H1 (cell line): Measurements from ENCODE around the gene ACKR1. TPM values are rescaled to one million over a fixed set of nuclear protein-coding genes. Genes with fewer than 3 reads are reported as not detected.

Experiments used
- CTCF ChIA-PET: fragments of 300-600 bp; sonication (Branson Sonifier 250); formaldehyde crosslinking; loops from one replicate; lab custom pipeline; 2021; ENCODE audit not compliant: partially characterized antibody; lab: Charles Lee
- POLR2A ChIA-PET: fragments of 300-600 bp; sonication (Branson Sonifier 250); formaldehyde crosslinking; loops from one replicate; lab custom pipeline; 2021; ENCODE audit warnings: inconsistent platforms; ENCODE audit not compliant: partially characterized antibody; lab: Charles Lee
- DNase-seq, 2 experiments: peaks; one replicate each; pipeline versions ENCODE4 v3.0.0 to v3.0.0-alpha.2; 2010 to 2022; ENCODE audit warnings: low spot score in 2 of 2, low read depth in 1 of 2, mixed read lengths in 1 of 2
- FAIRE-seq: peaks from 2 replicates; lab custom pipeline; 2011; peaks lifted over from hg19 to GRCh38; lab: Jason Lieb, UNC
- H2AFZ ChIP-seq: 2 replicates; pipeline ENCODE4 v1.8.1; 2012; ENCODE audit warnings: low read length, inconsistent platforms
- H2AK5ac ChIP-seq: 2 replicates; pipeline ENCODE4 v1.6.1; 2013; ENCODE audit warnings: low read depth, low read length
- H2BK120ac ChIP-seq: replicated peaks from 2 replicates; pipeline ENCODE3; 2013; ENCODE audit warnings: low read depth, low read length, inconsistent platforms
- H2BK12ac ChIP-seq: 2 replicates; pipeline ENCODE4 v1.6.1; 2013; ENCODE audit warnings: low read depth, low read length
- H2BK15ac ChIP-seq: 2 replicates; pipeline ENCODE4 v1.6.1; 2013; ENCODE audit warnings: low read length
- H2BK20ac ChIP-seq: 2 replicates; pipeline ENCODE4 v1.6.1; 2013; ENCODE audit warnings: low read length
- H2BK5ac ChIP-seq: 2 replicates; pipeline ENCODE4 v1.6.1; 2013; ENCODE audit warnings: low read depth, low read length
- H3K14ac ChIP-seq: 2 replicates; pipeline ENCODE4 v1.6.1; 2013; ENCODE audit warnings: inconsistent platforms; ENCODE audit not compliant: insufficient read length
- H3K18ac ChIP-seq: 2 replicates; pipeline ENCODE4 v1.6.1; 2013; ENCODE audit warnings: low read length; ENCODE audit errors: extremely low read depth
- H3K23ac ChIP-seq: 2 replicates; pipeline ENCODE4 v1.6.1; 2013; ENCODE audit warnings: inconsistent platforms; ENCODE audit not compliant: insufficient read length
- H3K23me2 ChIP-seq: 2 replicates; pipeline ENCODE4 v1.6.1; 2013; ENCODE audit warnings: low read depth, low read length
- H3K27ac ChIP-seq: 2 replicates; pipeline ENCODE4 v1.6.1; 2011; ENCODE audit warnings: low read depth, low read length, inconsistent platforms
- H3K27me3 ChIP-seq, 4 experiments: replicated peaks in 1 of 4; 1 replicate in 1 of 4; 2 replicates in 3 of 4; pipeline versions ENCODE4 v1.6.1 to v1.8.1; 2011 to 2013; ENCODE audit warnings: low read length in 3 of 4, mild to moderate bottlenecking in 3 of 4, inconsistent platforms in 2 of 4, mixed read lengths in 2 of 4, moderate library complexity in 1 of 4; ENCODE audit not compliant: control insufficient read depth in 3 of 4, insufficient read depth in 3 of 4; ENCODE audit errors: extremely low read depth in 1 of 4
- H3K36me3 ChIP-seq, 4 experiments: 2 replicates each; pipeline versions ENCODE4 v1.6.1 to v1.8.1; 2011 to 2013; ENCODE audit warnings: mild to moderate bottlenecking in 4 of 4, low read length in 3 of 4, moderate library complexity in 2 of 4, control low read depth in 1 of 4, inconsistent platforms in 1 of 4; ENCODE audit not compliant: insufficient read depth in 4 of 4, control insufficient read depth in 2 of 4
- H3K4ac ChIP-seq: replicated peaks from 2 replicates; pipeline ENCODE3; 2013; ENCODE audit warnings: low read length, low read depth, mixed read lengths, inconsistent platforms; ENCODE audit not compliant: insufficient read length
- H3K4me1 ChIP-seq, 4 experiments: replicated peaks in 1 of 4; 1 replicate in 1 of 4; 2 replicates in 3 of 4; pipeline versions ENCODE4 v1.6.1 to v1.8.1; 2011 to 2013; ENCODE audit warnings: low read length in 3 of 4, inconsistent platforms in 2 of 4, mixed read lengths in 1 of 4; ENCODE audit not compliant: insufficient read depth in 4 of 4, control insufficient read depth in 3 of 4
- H3K4me2 ChIP-seq, 2 experiments: 2 replicates each; pipeline versions ENCODE4 v1.6.1 to v1.8.1; 2011 to 2013; ENCODE audit warnings: low read depth in 2 of 2, low read length in 2 of 2, control low read depth in 1 of 2, inconsistent platforms in 1 of 2, mild to moderate bottlenecking in 1 of 2; ENCODE audit not compliant: insufficient read depth in 1 of 2
- H3K4me3 ChIP-seq, 4 experiments: fragments of 200-600, 300-600 bp in 1 of 4; sonication (generic), shearing (Covaris generic), sonication (Bioruptor Twin) in 1 of 4; 2 replicates each; pipeline versions ENCODE4 v1.5.1 to v1.8.1; 2011 to 2016; ENCODE audit warnings: low read length in 4 of 4, low read depth in 3 of 4, control low read depth in 2 of 4, inconsistent platforms in 2 of 4, mild to moderate bottlenecking in 2 of 4, mixed read lengths in 1 of 4, moderate library complexity in 1 of 4; ENCODE audit not compliant: insufficient read depth in 2 of 4; ENCODE audit errors: extremely low read depth in 1 of 4
- H3K56ac ChIP-seq: replicated peaks from 2 replicates; pipeline ENCODE3; 2013; ENCODE audit warnings: low read depth, mild to moderate bottlenecking, mixed read lengths, low read length, inconsistent platforms; ENCODE audit not compliant: insufficient read length
- H3K79me1 ChIP-seq: 2 replicates; pipeline ENCODE4 v1.6.1; 2013; ENCODE audit warnings: low read depth, low read length, control low read depth
- H3K79me2 ChIP-seq, 2 experiments: 2 replicates each; pipeline versions ENCODE4 v1.6.1 to v1.8.1; 2012 to 2013; ENCODE audit warnings: low read length in 2 of 2, mild to moderate bottlenecking in 2 of 2, inconsistent platforms in 1 of 2; ENCODE audit not compliant: insufficient read depth in 2 of 2, control insufficient read depth in 1 of 2
- H3K9ac ChIP-seq, 4 experiments: replicated peaks in 1 of 4; 1 replicate in 1 of 4; 2 replicates in 3 of 4; pipeline versions ENCODE4 v1.6.1 to v1.8.1; 2011 to 2013; ENCODE audit warnings: low read depth in 3 of 4, low read length in 3 of 4, control low read depth in 2 of 4, mild to moderate bottlenecking in 2 of 4, moderate library complexity in 2 of 4, inconsistent platforms in 1 of 4; ENCODE audit errors: extremely low read depth in 1 of 4
- H3K9me3 ChIP-seq, 2 experiments: 2 replicates each; pipeline versions ENCODE4 v1.6.1 to v1.8.1; 2012 to 2013; ENCODE audit warnings: mild to moderate bottlenecking in 2 of 2, moderate library complexity in 2 of 2, control low read depth in 1 of 2, inconsistent platforms in 1 of 2, low read depth in 1 of 2, low read length in 1 of 2, mixed read lengths in 1 of 2; ENCODE audit not compliant: insufficient read depth in 2 of 2
- H4K20me1 ChIP-seq, 2 experiments: replicated peaks in 1 of 2; 2 replicates each; pipeline versions ENCODE3 to v1.8.1; 2011 to 2013; ENCODE audit warnings: inconsistent platforms in 2 of 2, low read length in 2 of 2, mild to moderate bottlenecking in 1 of 2; ENCODE audit not compliant: insufficient read depth in 2 of 2, control insufficient read depth in 1 of 2
- H4K5ac ChIP-seq: 2 replicates; pipeline ENCODE4 v1.6.1; 2013; ENCODE audit warnings: low read length, low read depth, mixed read lengths, inconsistent platforms; ENCODE audit not compliant: insufficient read length
- H4K8ac ChIP-seq: 2 replicates; pipeline ENCODE4 v1.8.0; 2013; ENCODE audit warnings: mild to moderate bottlenecking, moderate library complexity, low read length, inconsistent platforms; ENCODE audit not compliant: insufficient read depth; ENCODE audit errors: extremely low read depth
- H4K91ac ChIP-seq: replicated peaks from 2 replicates; pipeline ENCODE3; 2013; ENCODE audit warnings: low read length, mixed read lengths, inconsistent platforms; ENCODE audit not compliant: insufficient read length
- BCL11A ChIP-seq, 2 experiments: IDR thresholded peaks; one replicate each; pipeline ENCODE4 v1.6.1; 2011; ENCODE audit warnings: low read depth in 2 of 2, low read length in 2 of 2, mild to moderate bottlenecking in 2 of 2
- CBX8 ChIP-seq: fragments of 300-800, 300-1000 bp; sonication (generic); IDR thresholded peaks from 2 replicates; pipeline ENCODE4 v1.7.1; 2016; ENCODE audit warnings: low read depth, low read length, borderline replicate concordance
- RNF2 ChIP-seq: fragments of 200-900, 300-1000 bp; sonication (generic); IDR thresholded peaks from 2 replicates; pipeline ENCODE4 v1.7.1; 2016; ENCODE audit warnings: borderline replicate concordance, low read depth, mild to moderate bottlenecking, antibody characterized with exemption, low read length; ENCODE audit not compliant: poor library complexity, severe bottlenecking; ENCODE audit errors: missing control alignments
- SIRT6 ChIP-seq: IDR thresholded peaks from one replicate; pipeline ENCODE4 v1.7.1; 2012; ENCODE audit warnings: low read length, inconsistent platforms
- SUZ12 ChIP-seq: fragments of 200-600 bp; sonication (generic); IDR thresholded peaks from 2 replicates; pipeline ENCODE4 v1.6.1; 2012; ENCODE audit warnings: mild to moderate bottlenecking, inconsistent platforms, low read length, moderate library complexity, mixed read lengths
- TCF12 ChIP-seq: IDR thresholded peaks from 2 replicates; pipeline ENCODE4 v1.6.1; 2011; ENCODE audit warnings: low read depth, mild to moderate bottlenecking, low read length
- WGBS, 2 experiments: shearing (Covaris generic) in 1 of 2; methylation state at CpG; one replicate each; pipeline versions ENCODE4 v1.1.6 to v1.1.7; 2013 to 2015; ENCODE audit warnings: low lambda C conversion rate in 2 of 2, mixed read lengths in 2 of 2, inconsistent platforms in 1 of 2, low coverage in 1 of 2, missing lambda C conversion rate in 1 of 2; ENCODE audit not compliant: insufficient replicate concordance in 2 of 2, insufficient coverage in 1 of 2, insufficient read length in 1 of 2; ENCODE audit errors: extremely low coverage in 1 of 2, missing lambda C conversion rate in 1 of 2; 5-methylcytosine and 5-hydroxymethylcytosine counted together
- polyA plus RNA-seq, 7 experiments: library from polyadenylated mRNA; depleted of rRNA in 3 of 7; stranded (reverse) in 5 of 7; unstranded in 2 of 7; fragments of >200 nt in 5 of 7; fragments of 200-250 nt in 2 of 7; gene quantifications; 1 replicate in 5 of 7; 2 replicates in 1 of 7; 4 replicates in 1 of 7; pipeline versions ENCODE4 v1.2.1 to v1.2.3, GENCODE V29; 2011 to 2013; ENCODE audit warnings: missing spikeins in 2 of 7, mixed read lengths in 2 of 7
- total RNA-seq: library from RNA; stranded (reverse); fragmentation: NEBNext Ultra II Directional; extraction: Animal tissue kit (Norgen Biotek cat#: 25700); gene quantifications from 2 replicates; pipeline ENCODE4 v1.2.1, GENCODE V29; 2021

The ACKR1 gene
- total and polyA plus RNA-seq, 2 of the 8 experiments (the other 6 are each of a cell fraction or from before 2014, with no cell fraction given), result 0.61 to 1.00 TPM

DNA sequence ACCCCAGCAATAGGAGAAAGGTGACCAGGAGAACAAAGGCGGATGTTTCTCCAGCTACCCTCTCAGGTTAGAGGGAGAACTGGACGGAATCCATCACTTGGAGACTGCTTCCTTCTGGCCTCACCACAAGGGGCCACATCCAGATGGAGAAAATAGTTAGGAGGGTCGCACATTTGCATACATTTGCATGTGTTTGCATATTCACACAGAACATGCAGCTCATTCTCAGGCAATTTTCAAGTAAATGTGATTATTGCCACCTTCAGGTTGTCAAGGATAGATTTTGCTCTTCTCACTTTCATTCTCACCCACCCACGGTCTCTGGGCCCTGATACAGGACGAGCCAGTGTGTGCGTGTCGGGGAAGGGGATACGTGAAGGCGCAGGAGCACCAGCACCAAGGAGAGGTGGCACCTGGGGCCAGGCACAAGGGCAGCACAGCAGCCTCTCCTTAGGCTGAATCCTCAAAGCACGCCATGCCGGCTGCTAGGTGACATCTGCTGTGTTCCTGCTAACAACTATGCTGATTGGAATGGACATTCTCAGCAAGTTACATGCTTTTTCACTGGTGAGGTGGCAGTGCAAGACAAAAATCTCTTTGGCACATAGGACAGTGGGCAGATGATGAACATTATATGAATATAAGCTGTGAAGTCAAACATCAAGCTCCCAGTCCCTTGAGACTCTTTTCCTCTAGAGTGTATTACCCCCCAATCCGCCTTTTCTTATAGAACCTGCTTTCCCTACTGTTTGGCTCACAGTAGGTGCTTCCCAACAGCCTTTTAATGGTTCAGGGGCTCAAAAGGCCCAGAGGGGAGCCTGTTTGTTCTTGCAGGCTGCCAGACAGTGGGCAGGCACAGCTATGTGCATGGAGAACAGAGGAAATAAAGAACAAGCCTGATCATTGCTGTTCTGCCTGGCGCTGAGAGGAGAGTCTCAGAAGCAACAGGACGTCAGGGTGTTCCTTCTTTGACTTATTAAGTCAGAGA lies 14.3 kb downstream of the ACKR1 start:
- CTCF ChIA-PET, result interaction anchor here (0.6 to 26.6 kb wide), 14 partner anchors 9 to 674 kb away, joined by 3 to 660 read pairs (median 4); partner anchors contain the start of genes ACKR1 and CADM3
- H3K4me2 ChIP-seq, result peak overlapping the region; percentile 62 to 63
- H3K36me3 ChIP-seq, result no peaks in the 10 kb centered on the region
- no peak overlapping the region for H3K14ac ChIP-seq
- H3K4me3 ChIP-seq, result peak overlapping the region in 1 of 4 experiments; percentile 8; a peak in 3 of 8 replicates
- 0 out of 2 replicates have a peak overlapping the region, but pooled peaks have one; percentile 82 for H2BK5ac ChIP-seq
- FAIRE-seq, result peak; percentile 73
- no peaks in the 10 kb centered on the region for H3K79me2 ChIP-seq
- no peak overlapping the region for H3K9ac ChIP-seq
- DNase-seq, result no peak
- H3K23me2 ChIP-seq, result no peaks in the 10 kb centered on the region
- peak overlapping the region; percentile 76; the same call in 1 of the 2 replicates for H2BK15ac ChIP-seq
- peak overlapping the region; percentile 88; the same call in 1 of the 2 replicates for H3K18ac ChIP-seq
- no peak for TF ChIP-seq RNF2
- no peak for TF ChIP-seq SIRT6
- no peak for TF ChIP-seq SUZ12
- TF ChIP-seq BCL11A (IDR thresholded peaks at IDR 0.05; ENCODE audit: low read depth in 2 of 2, low read length in 2 of 2), result no peak
- TF ChIP-seq CBX8, result no peak
- no peak for TF ChIP-seq TCF12
- H3K4me1 ChIP-seq, result peaks cover 6 to 18% (median 8%) of the 10 kb centered on the region in 4 experiments; a peak in 6 of 7 replicates
- no peak overlapping the region for H2BK120ac ChIP-seq
- no peaks in the 10 kb centered on the region for H4K20me1 ChIP-seq
- H3K27ac ChIP-seq, result no peak overlapping the region
- H3K27me3 ChIP-seq, result no peaks in the 10 kb centered on the region
- POLR2A ChIA-PET, result no interaction called here
- no peaks in the 10 kb centered on the region for H3K9me3 ChIP-seq
- H4K8ac ChIP-seq, result no peak overlapping the region
- no peak overlapping the region for H3K56ac ChIP-seq
- WGBS, 2 experiments, result 52% methylated on average over 14 of the region's 14 CpGs; no CpG with 5 or more reads in 1 of the 2 experiments
- no peak overlapping the region for H3K4ac ChIP-seq
- no peak overlapping the region for H4K5ac ChIP-seq
- H2AFZ ChIP-seq, result no peak overlapping the region
- H3K79me1 ChIP-seq, result no peaks in the 10 kb centered on the region
- H2BK12ac ChIP-seq, result peak overlapping the region; percentile 86; the same call in 1 of the 2 replicates
- H2AK5ac ChIP-seq, result peak overlapping the region; percentile 66; the same call in 1 of the 2 replicates
- H4K91ac ChIP-seq, result no peak overlapping the region
- no peak overlapping the region for H3K23ac ChIP-seq
- H2BK20ac ChIP-seq, result no peak overlapping the region
